ENCODE data around the gene HEATR9. TPM values are rescaled to one million over a fixed set of nuclear protein-coding genes. Genes with fewer than 3 reads are reported as not detected.

The HEATR9 gene
- total and polyA plus RNA-seq, 2 donors (not counting 3 experiments of a cell fraction or from before 2014, with no cell fraction given): not detected

- CTCF ChIA-PET: no interaction called here
- FAIRE-seq (no peak), DNase-seq (ENCODE audit: low read depth, low spot score) (no peak)
- Histone ChIP-seq H3K4me3 (replicated peaks in 1 of 3; ENCODE audit: insufficient read depth in 1 of 3, low read depth in 1 of 3, low read length in 3 of 3) (no peak overlapping the region), H3K27me3 (ENCODE audit: control insufficient read depth in 2 of 2, insufficient read depth in 2 of 2, low read length in 2 of 2) (no peaks in the 10 kb centered on the region), H3K9me1 (replicated peaks; ENCODE audit: control insufficient read depth, extremely low read depth, insufficient read depth, low read length) (no peaks in the 10 kb centered on the region), H3K36me3 (ENCODE audit: control insufficient read depth in 2 of 2, extremely low read depth in 1 of 2, insufficient read depth in 2 of 2, low read length in 2 of 2) (no peaks in the 10 kb centered on the region), H3K79me2 (ENCODE audit: control insufficient read depth, insufficient read depth, low read length) (no peaks in the 10 kb centered on the region), H3K9me3 (replicated peaks; ENCODE audit: control insufficient read depth, insufficient read depth, low read length) (no peaks in the 10 kb centered on the region), H2AFZ (ENCODE audit: low read depth, low read length) (no peak overlapping the region), H3K4me1 (ENCODE audit: control insufficient read depth, extremely low read depth, insufficient read depth, low read length) (no peaks in the 10 kb centered on the region), H3K4me2 (ENCODE audit: insufficient read depth, low read length) (no peak overlapping the region), H3K9ac (replicated peaks; ENCODE audit: extremely low read depth, insufficient read depth, low read length) (no peak overlapping the region), H4K20me1 (replicated peaks; ENCODE audit: control insufficient read depth, extremely low read depth, insufficient read depth, low read length) (no peaks in the 10 kb centered on the region), H3K27ac (ENCODE audit: insufficient read depth, low read depth, low read length) (no peak overlapping the region)
- dilution Hi-C loops (cut with MboI; ENCODE audit: extremely low pct_ligation_motif_present, low sequenced_read_pairs) (no loop called here), intact Hi-C loops (cut with micrococcal nuclease) (no loop called here)
- POLR2A ChIA-PET: no interaction called here
- no TSS peak for BruUV-seq (replicated peaks)
- TF ChIP-seq POLR2AphosphoS5 (IDR thresholded peaks at IDR 0.05; ENCODE audit: insufficient read depth, low read depth, low read length) (no peak), FOS (IDR thresholded peaks at IDR 0.05; ENCODE audit: borderline replicate concordance, insufficient read depth, low read length) (no peak), GATA2 (IDR thresholded peaks at IDR 0.05; ENCODE audit: insufficient read depth, insufficient read length, low read depth, low read length) (no peak), MAX (IDR thresholded peaks at IDR 0.05; ENCODE audit: insufficient read depth, insufficient read length) (no peak), POLR2A (IDR thresholded peaks at IDR 0.05; ENCODE audit: low read depth, low read length) (no peak), EZH2 (IDR thresholded peaks at IDR 0.05; ENCODE audit: borderline replicate concordance, low read depth, low read length, severe bottlenecking) (no peak), MYC (IDR thresholded peaks at IDR 0.05; ENCODE audit: low read depth, low read length) (no peak), JUN (IDR thresholded peaks at IDR 0.05; ENCODE audit: borderline replicate concordance, insufficient read depth, insufficient read length, low read depth) (no peak)
- TF ChIP-seq, protein P1, sequence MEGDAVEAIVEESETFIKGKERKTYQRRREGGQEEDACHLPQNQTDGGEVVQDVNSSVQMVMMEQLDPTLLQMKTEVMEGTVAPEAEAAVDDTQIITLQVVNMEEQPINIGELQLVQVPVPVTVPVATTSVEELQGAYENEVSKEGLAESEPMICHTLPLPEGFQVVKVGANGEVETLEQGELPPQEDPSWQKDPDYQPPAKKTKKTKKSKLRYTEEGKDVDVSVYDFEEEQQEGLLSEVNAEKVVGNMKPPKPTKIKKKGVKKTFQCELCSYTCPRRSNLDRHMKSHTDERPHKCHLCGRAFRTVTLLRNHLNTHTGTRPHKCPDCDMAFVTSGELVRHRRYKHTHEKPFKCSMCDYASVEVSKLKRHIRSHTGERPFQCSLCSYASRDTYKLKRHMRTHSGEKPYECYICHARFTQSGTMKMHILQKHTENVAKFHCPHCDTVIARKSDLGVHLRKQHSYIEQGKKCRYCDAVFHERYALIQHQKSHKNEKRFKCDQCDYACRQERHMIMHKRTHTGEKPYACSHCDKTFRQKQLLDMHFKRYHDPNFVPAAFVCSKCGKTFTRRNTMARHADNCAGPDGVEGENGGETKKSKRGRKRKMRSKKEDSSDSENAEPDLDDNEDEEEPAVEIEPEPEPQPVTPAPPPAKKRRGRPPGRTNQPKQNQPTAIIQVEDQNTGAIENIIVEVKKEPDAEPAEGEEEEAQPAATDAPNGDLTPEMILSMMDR (IDR thresholded peaks at IDR 0.05; ENCODE audit: extremely low read depth in 1 of 2, insufficient read depth in 1 of 2, low read depth in 1 of 2, low read length in 2 of 2): no peak
Measured at GRCh38 chr17:35889241-35889640, 20.6 kb upstream of the HEATR9 start.

Data from endothelial cell of umbilical vein (primary cell).